ENCODE results near the gene DLG4. TPM values are rescaled to one million over a fixed set of nuclear protein-coding genes. Genes with fewer than 3 reads are reported as not detected.
A peak's percentile ranks its signal among the peaks of the same experiment; 100 is the strongest.

The DLG4 gene
- total RNA-seq, 2 donors from 2014 or later = 3.6 to 9.3 TPM

DNA sequence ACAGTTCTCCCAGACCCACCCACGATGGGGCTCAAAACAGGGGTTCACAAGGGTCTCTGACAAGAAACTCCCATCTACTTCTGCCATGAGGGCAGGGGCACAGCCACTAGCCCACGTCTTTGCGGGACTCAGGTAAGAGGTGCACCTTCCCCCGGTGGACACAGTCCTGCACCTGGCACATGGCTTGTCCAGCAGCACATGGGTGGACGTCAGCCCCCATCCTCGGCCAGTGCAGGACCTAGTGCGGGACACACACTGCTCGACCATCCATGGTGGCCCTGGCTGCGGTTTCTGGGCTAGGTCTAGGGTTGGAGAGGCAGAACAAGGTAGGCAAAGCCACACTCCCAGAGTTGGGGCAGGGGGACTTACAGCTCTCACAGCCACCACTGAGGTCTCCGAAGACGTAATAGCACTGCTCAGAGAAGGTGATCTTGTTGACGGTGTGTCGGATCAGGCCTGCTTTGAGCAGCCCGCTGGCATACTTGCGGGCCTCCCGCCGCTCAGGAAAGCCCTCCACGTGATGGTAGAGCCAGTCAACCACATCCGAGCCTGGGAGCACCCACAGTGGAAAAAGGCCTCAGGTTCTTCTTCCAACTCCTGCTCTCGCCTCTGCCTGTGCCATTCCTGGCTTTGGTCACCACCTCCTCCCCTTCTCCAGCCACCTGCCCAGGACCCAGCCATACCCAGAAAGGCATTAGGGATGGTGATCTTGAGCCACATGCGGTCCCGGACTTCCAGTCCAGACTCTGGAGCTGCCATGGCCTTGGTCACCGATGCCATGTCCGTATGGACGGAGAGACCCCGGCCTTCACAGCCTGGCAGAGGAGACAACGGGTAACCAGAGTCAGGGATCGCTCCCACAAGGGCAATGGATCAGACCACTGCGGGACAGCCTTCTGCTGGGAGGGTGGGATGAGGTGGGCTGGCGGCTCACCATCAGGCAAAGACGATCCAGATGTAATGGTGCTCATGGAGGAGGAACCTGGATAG is 7.4 kb upstream of the DLG4 start:
- Histone ChIP-seq H3K27me3 (no peaks in the 10 kb centered on the region), H3K4me3 (no peak overlapping the region), H3K9me3 (no peaks in the 10 kb centered on the region), H3K36me3 (replicated peaks in 1 of 2; ENCODE audit: insufficient read depth in 1 of 2, low read depth in 2 of 2) (peaks cover 0 to 28% of the 10 kb centered on the region in 2 donors), H3K4me1 (peaks cover 29% of the 10 kb centered on the region), H3K27ac (peak overlapping the region in 1 of 4 donors; percentile 14)
- ATAC-seq (no peak), DNase-seq (no peak)
- no peak for TF ChIP-seq POLR2A (IDR thresholded peaks at IDR 0.05)
- TF ChIP-seq, protein P1, sequence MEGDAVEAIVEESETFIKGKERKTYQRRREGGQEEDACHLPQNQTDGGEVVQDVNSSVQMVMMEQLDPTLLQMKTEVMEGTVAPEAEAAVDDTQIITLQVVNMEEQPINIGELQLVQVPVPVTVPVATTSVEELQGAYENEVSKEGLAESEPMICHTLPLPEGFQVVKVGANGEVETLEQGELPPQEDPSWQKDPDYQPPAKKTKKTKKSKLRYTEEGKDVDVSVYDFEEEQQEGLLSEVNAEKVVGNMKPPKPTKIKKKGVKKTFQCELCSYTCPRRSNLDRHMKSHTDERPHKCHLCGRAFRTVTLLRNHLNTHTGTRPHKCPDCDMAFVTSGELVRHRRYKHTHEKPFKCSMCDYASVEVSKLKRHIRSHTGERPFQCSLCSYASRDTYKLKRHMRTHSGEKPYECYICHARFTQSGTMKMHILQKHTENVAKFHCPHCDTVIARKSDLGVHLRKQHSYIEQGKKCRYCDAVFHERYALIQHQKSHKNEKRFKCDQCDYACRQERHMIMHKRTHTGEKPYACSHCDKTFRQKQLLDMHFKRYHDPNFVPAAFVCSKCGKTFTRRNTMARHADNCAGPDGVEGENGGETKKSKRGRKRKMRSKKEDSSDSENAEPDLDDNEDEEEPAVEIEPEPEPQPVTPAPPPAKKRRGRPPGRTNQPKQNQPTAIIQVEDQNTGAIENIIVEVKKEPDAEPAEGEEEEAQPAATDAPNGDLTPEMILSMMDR (IDR thresholded peaks at IDR 0.05) = no peak
- WGBS, 2 donors = 89 to 91% methylated on average over 15 to 28 of the region's 31 CpGs
- intact Hi-C loops (cut with DNase I) = no loop called here

DNA sequence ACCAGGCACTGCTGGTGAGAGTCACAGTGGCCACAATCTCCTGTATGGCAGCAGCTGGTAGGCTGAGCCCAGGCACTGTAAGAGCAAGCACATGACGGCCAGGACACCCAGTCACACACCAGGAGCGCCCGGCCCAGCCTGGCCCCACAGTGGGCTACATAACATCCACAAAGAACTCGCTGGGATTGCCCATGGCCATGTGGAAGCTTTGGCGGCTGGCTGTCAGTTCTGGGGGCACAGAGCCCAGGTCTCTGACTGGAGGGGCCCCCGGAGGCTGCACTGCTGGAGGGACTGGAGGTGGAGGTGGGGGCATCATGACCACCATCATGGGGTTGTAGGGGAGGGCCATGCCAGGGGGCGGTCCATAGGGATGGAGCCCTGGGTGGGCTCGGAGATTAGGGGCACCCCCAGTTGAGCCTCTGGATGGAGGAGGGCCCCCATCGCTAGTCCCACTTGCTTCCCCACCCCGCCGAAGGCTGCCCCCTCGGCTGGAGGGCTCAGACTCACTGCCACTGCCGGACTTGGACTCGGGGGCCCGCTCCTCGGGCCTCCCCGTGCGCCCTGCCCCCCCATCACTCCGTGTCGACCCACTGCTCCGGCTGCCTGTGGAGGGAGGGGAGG is 6.2 kb upstream of the DLG4 start:
- no peak for DNase-seq

DNA sequence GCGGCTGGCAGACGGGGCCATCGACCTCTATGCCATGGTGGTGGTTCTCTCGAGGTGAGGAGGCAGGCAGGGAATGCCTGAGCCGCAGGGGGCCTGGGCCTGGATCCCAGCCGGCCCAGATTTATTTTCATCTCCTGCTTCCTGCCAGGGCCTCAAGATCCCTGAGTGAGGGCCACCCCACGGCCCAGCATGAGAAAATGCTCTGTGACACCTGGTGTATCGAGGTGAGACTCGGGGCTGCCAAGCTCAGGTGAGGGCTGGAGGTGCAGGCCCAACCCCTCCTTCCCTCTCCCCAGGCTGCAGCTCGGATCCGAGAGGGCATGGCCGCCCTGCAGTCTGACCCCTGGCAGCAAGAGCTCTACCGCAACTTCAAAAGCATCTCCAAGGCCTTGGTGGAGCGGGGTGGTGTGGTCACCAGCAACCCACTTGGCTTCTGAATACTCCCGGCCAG is 5.0 kb upstream of the DLG4 start:
- no peak overlapping the region for H3K4me3 ChIP-seq
- no peaks in the 10 kb centered on the region for H3K9me3 ChIP-seq
- TF ChIP-seq POLR2A (IDR thresholded peaks at IDR 0.05) = no peak
- TF ChIP-seq, protein P1 (IDR thresholded peaks at IDR 0.05) = no peak
- 66 to 81% methylated on average over 3 to 15 of the region's 15 CpGs for WGBS, 2 donors
- peak in 2 of 4 donors; percentile 26 to 49 for DNase-seq
- H3K27me3 ChIP-seq = no peaks in the 10 kb centered on the region
- intact Hi-C loops (cut with DNase I) = no loop called here
- H3K4me1 ChIP-seq = peaks cover 40% of the 10 kb centered on the region
- H3K27ac ChIP-seq = peak overlapping the region; percentile 25 to 52 (median 34)
- H3K36me3 ChIP-seq (replicated peaks in 1 of 2; ENCODE audit: insufficient read depth in 1 of 2, low read depth in 2 of 2) = peaks cover 0 to 26% of the 10 kb centered on the region in 2 donors
- ATAC-seq = no peak

More for the DNA sequence above, 6.2 kb upstream of the DLG4 start:
- intact Hi-C loops (cut with DNase I) = no loop called here
- Histone ChIP-seq H3K4me3 (no peak overlapping the region), H3K27me3 (no peaks in the 10 kb centered on the region), H3K27ac (peak overlapping the region in 1 of 4 donors; percentile 52), H3K36me3 (replicated peaks in 1 of 2; ENCODE audit: insufficient read depth in 1 of 2, low read depth in 2 of 2) (peaks cover 0 to 28% of the 10 kb centered on the region in 2 donors), H3K9me3 (no peaks in the 10 kb centered on the region), H3K4me1 (peaks cover 35% of the 10 kb centered on the region)
- WGBS, 2 donors = 81% methylated on average over 6 to 21 of the region's 21 CpGs
- no peak for ATAC-seq
- TF ChIP-seq, protein P1 (IDR thresholded peaks at IDR 0.05) = no peak

DNA sequence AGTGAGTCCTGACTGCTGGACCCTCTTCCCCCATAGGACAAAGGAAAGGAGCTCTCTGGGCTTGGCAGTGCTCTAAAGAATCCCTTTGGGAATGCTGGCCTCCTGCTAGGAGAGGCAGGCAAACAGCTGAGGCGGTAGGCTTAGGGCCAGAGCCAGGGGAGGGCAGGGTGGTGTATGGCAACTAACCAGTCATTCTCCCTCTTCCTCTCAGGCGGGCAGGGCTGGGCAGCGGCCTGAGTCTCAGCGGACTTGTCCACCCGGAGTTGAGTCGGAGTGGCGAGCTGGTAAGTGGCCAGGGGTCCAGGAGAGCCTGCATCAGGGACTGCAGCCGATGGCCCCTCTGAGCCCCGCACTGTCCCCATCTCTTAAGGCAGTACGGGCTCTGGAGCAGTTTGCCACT is 4.5 kb upstream of the DLG4 start:
- intact Hi-C loops (cut with DNase I) = no loop called here
- no peak for TF ChIP-seq POLR2A (IDR thresholded peaks at IDR 0.05)
- TF ChIP-seq, protein P1 (IDR thresholded peaks at IDR 0.05) = no peak
- WGBS, 2 donors = 71 to 89% methylated on average over 7 to 10 of the region's 10 CpGs
- Histone ChIP-seq H3K4me3 (no peak overlapping the region), H3K27me3 (no peaks in the 10 kb centered on the region), H3K27ac (peak overlapping the region in 3 of 4 donors; percentile 25 to 52 (median 48)), H3K4me1 (peaks cover 45% of the 10 kb centered on the region), H3K36me3 (replicated peaks in 1 of 2; ENCODE audit: insufficient read depth in 1 of 2, low read depth in 2 of 2) (peaks cover 0 to 21% of the 10 kb centered on the region in 2 donors), H3K9me3 (no peaks in the 10 kb centered on the region)
- DNase-seq (no peak), ATAC-seq (no peak)

All from body of pancreas (tissue), 4 donors.